Kidney (tissue), 14 donors: ENCODE results near the gene NUFIP2. TPM values are rescaled to one million over a fixed set of nuclear protein-coding genes. Genes with fewer than 3 reads are reported as not detected.

Experiments
- DNase-seq, 5 donors: peaks; one replicate each; pipeline ENCODE4 v3.0.0-alpha.2; 2013 to 2020
- FAIRE-seq: peaks from 2 replicates; lab custom pipeline; 2012; peaks lifted over from hg19 to GRCh38; lab: Jason Lieb, UNC
- H3K27ac ChIP-seq, 2 donors: one replicate each; pipeline ENCODE4 v1.7.0; 2013; ENCODE audit warnings: low read depth in 2 of 2, low read length in 2 of 2, inconsistent platforms in 1 of 2
- H3K27me3 ChIP-seq: one replicate; pipeline ENCODE4 v1.7.1; 2013; ENCODE audit warnings: low read length, inconsistent platforms; ENCODE audit not compliant: control insufficient read depth, insufficient read depth
- H3K36me3 ChIP-seq, 3 donors: one replicate each; pipeline versions ENCODE4 v1.7.0 to v1.7.1; 2013; ENCODE audit warnings: low read length in 3 of 3, control low read depth in 1 of 3, inconsistent platforms in 1 of 3; ENCODE audit not compliant: insufficient read depth in 3 of 3, control insufficient read depth in 2 of 3
- H3K4me1 ChIP-seq, 3 donors: one replicate each; pipeline versions ENCODE4 v1.7.0 to v1.7.1; 2013; ENCODE audit warnings: low read length in 3 of 3, inconsistent platforms in 1 of 3, low read depth in 1 of 3; ENCODE audit not compliant: control insufficient read depth in 2 of 3, insufficient read depth in 2 of 3
- H3K4me3 ChIP-seq, 3 donors: one replicate each; pipeline versions ENCODE4 v1.7.0 to v1.8.1; 2013; ENCODE audit warnings: low read length in 3 of 3, control low read depth in 1 of 3, inconsistent platforms in 1 of 3
- H3K9ac ChIP-seq, 3 donors: one replicate each; pipeline versions ENCODE4 v1.7.0 to v1.7.1; 2013; ENCODE audit warnings: low read length in 3 of 3, control low read depth in 1 of 3, inconsistent platforms in 1 of 3
- H3K9me3 ChIP-seq, 3 donors: one replicate each; pipeline versions ENCODE4 v1.7.0 to v1.7.1; 2013; ENCODE audit warnings: low read length in 3 of 3, control low read depth in 1 of 3, inconsistent platforms in 1 of 3; ENCODE audit not compliant: control insufficient read depth in 2 of 3, insufficient read depth in 1 of 3
- CTCF ChIP-seq: IDR thresholded peaks from 3 replicates; pipeline ENCODE4 v1.5.1; 2012; ENCODE audit warnings: mild to moderate bottlenecking, moderate library complexity, borderline replicate concordance; ENCODE audit not compliant: insufficient read depth; ENCODE audit errors: extremely low read depth
- intact Hi-C: fragments of 100-400 bp; cut with DNase I; formaldehyde crosslinking; loops from one replicate; pipeline ENCODE4 v1.11.1; 2022
- polyA plus RNA-seq: library from polyadenylated mRNA; stranded (reverse); fragments of 350-450 nt; fragmentation: Illumina TruSeq; extraction: RNeasy Lipid Tissue Mini Kit (QIAGEN cat#74804); gene quantifications from one replicate; pipeline ENCODE4 v1.2.3, GENCODE V29; 2014; ENCODE audit warnings: low read depth, low replicate concordance; ENCODE audit not compliant: insufficient read depth
- total RNA-seq: library from RNA; stranded (reverse); fragmentation: NEBNext Ultra II Directional; extraction: Animal tissue kit (Norgen Biotek cat#: 25700); gene quantifications from one replicate; pipeline ENCODE4 v1.2.1, GENCODE V29; 2021
- donor health status: control.
- donor health status: control.
- donor health status: control.
- donor health status: control.
- donor health status: control.
- donor health status: DM: yes; HTN: yes; CAD: no.
- donor health status: Normal renal cell carcinoma (clear cell type).

Gene NUFIP2
- total and polyA plus RNA-seq, 2 donors from 2014 or later, result 7.6 to 52.3 TPM

DNA sequence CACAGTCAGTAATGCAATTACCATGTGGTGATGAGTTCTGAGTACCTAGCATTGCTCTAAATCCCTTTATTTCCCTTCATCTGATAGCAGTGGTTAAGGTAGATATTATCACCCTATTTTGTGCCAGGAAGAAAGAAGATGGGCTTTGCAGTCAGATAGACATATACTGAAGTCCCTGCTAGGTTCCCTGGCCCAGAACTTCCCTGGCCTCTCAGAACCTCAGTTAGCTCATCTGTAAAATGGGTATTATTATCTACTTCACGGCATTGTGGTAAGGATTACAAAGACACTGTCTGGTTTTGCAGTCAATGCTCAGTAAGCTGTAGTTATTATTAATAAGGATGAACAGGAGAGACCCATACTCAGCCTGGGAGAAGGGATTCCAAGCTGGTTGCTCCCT lies 51.9 kb downstream of the NUFIP2 start:
- Histone ChIP-seq H3K27ac (no peak overlapping the region), H3K36me3 (no peaks in the 10 kb centered on the region), H3K9me3 (no peaks in the 10 kb centered on the region), H3K4me1 (no peaks in the 10 kb centered on the region), H3K27me3 (no peaks in the 10 kb centered on the region), H3K4me3 (no peak overlapping the region), H3K9ac (no peak overlapping the region)
- DNase-seq (no peak), FAIRE-seq (no peak)
- intact Hi-C loops, result no loop called here
- no peak for TF ChIP-seq CTCF

DNA sequence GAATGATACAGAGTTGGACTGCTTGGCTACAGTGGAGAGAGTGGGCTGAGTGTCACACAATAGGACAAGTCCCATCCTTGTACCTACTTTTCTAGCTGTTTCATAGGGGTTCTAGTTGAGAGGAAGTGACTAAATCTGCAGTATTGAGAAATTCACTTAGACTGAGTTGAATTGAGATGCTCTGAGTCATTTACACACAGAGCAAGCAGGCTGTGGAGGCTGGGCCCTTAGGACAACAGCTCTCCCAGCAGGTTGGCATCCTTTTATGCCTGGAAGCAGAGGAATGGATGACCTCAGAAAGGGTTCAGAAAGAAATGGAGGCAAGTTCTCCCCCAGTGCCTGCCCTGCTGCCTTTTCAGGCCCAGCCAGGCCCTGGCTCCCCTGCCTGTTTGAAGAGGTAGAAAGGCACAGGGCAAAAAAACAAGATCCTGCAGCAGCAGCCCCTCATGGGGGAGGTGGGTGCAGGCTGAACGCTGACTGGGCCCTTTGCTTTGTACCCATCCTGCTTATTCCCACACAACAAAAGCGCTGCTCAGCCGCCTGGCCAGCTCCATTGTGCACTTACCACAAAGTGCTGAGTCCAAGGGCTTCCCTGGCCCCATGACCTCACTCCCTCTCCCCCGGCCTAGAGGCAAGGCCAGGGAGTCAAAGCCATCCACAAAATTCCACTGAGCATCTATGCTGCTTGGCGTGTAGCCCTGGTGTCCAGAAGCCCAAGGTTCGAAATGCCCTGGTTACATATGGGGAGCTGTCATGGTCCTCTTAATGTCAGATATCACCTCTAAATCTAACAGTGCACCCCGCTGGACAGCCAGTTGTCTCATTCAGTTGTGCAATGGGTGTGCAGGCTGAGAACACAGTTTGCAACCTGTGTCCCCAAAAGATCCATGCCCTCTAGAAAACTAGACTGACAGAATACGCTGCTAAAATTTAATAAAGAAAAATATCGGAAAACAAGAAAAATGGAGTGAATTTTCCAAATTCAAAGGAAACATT lies 52.7 kb downstream of the NUFIP2 start:
- H3K27ac ChIP-seq, result no peak overlapping the region
- DNase-seq, result peak in 1 of 5 donors; percentile 2

GRCh38 chr17:29240477-29240876 lies 53.5 kb downstream of the NUFIP2 start:
- Histone ChIP-seq H3K4me3 (no peak overlapping the region), H3K4me1 (no peaks in the 10 kb centered on the region), H3K36me3 (no peaks in the 10 kb centered on the region), H3K27me3 (no peaks in the 10 kb centered on the region), H3K27ac (no peak overlapping the region), H3K9ac (no peak overlapping the region), H3K9me3 (no peaks in the 10 kb centered on the region)
- intact Hi-C loops, result no loop called here
- DNase-seq, result no peak
- no peak for TF ChIP-seq CTCF
- FAIRE-seq, result no peak

More for the DNA sequence above, 52.7 kb downstream of the NUFIP2 start:
- no peak for TF ChIP-seq CTCF
- no peaks in the 10 kb centered on the region for H3K27me3 ChIP-seq
- no peak overlapping the region for H3K4me3 ChIP-seq
- no peaks in the 10 kb centered on the region for H3K9me3 ChIP-seq
- intact Hi-C loops, result no loop called here
- H3K36me3 ChIP-seq, result no peaks in the 10 kb centered on the region
- no peaks in the 10 kb centered on the region for H3K4me1 ChIP-seq
- no peak for FAIRE-seq
- H3K9ac ChIP-seq, result no peak overlapping the region
